Myocyte (in vitro differentiated cells): ENCODE measurements around the gene CDK9. TPM values are rescaled to one million over a fixed set of nuclear protein-coding genes. Genes with fewer than 3 reads are reported as not detected.
A peak's percentile ranks its signal among the peaks of the same experiment; 100 is the strongest.

ENCODE experiments used
- DNase-seq: peaks from one replicate; pipeline ENCODE4 v3.0.0-alpha.2; 2012; ENCODE audit warnings: low read depth
- total RNA-seq: library from RNA; depleted of rRNA; stranded (reverse); fragments of >200 nt; gene quantifications from 2 replicates; pipeline ENCODE4 v1.2.3, GENCODE V29; 2014

Gene CDK9
- total RNA-seq, 1 donor from 2014 or later = 71.1 TPM

DNA sequence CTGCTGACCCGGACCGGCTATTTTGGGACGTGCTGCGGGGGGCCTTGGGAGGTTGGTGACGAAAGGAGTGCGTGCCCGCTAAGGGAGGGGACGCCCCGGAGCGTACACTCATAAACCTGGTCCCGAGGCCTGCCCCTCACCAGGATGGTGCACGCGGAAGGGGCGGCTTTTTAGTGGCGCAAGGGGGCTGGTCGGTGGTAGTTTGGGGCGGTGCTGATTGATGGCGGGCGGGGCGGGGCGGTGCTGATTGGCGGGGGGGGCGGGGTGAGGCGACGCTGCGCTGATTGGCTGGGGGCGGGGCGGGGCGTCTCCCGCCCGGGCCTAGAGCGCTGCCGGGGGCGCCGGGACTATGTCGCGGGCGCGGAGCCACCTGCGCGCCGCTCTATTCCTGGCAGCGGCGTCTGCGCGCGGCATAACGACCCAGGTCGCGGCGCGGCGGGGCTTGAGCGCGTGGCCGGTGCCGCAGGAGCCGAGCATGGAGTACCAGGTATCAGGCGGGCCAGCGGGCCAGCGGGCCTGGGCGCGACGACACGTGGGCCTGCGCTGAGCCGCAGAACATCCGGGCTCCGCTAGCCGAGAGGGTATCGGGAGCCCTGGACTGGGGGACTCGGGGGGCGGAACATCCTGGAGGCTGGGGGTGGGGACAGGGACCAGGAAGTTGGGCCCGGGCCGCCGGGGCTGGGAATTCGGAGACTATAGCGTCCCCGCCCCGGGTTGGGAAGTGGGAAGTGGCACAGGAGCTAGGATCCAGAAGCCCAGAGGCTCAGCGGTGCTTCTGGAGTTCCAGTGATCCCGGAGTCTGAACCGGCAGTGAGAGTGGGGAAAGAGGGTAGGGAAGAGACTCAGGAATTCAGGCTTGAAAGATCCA lies 17.0 kb downstream of the CDK9 start, which contains the start of gene FPGS:
FPGS (plus strand) TSS at position 307 of the 868 bp plus-strand sequence; CDS start at position 350, 43 bp downstream.
- peak; percentile 93 for DNase-seq

DNA sequence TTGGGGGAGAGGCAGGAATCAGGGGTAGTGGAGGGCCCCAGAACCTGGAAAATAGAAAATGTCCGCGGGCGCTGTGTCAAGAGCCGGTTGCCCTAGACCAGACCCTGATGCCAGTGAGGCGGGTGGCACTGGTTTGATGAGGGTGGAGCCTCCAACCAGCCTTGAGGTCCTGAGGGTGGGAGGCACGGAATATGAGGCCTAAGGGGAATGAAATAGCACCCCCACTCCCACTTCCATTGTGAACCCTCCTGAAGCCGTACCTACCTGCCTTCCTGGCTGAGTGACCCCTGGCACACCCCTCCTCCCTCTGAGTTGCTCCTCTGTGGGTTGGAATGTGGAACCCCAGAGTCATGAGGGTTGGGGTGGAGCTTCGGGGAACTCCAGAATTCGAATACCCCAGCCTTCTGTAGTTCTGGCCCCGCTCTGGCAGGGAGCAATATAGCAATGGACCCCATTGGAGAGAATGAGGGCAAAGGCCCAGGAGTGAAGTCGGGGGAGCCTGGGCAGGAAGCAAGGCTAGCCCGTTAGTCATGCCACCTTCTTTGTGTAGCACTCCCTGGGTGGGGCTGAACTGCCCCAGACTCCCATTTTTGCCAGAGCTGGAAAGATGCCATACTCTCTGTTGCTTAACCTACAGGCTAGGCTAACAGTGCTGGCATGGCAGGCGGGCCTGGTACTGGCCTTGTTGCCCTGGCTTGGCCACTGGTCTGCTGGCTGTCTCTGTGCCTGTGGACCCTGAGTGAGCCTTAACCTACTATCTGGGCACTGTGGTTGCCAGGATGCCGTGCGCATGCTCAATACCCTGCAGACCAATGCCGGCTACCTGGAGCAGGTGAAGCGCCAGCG lies 17.9 kb downstream of the CDK9 start:
- peak; percentile 69 for DNase-seq

DNA sequence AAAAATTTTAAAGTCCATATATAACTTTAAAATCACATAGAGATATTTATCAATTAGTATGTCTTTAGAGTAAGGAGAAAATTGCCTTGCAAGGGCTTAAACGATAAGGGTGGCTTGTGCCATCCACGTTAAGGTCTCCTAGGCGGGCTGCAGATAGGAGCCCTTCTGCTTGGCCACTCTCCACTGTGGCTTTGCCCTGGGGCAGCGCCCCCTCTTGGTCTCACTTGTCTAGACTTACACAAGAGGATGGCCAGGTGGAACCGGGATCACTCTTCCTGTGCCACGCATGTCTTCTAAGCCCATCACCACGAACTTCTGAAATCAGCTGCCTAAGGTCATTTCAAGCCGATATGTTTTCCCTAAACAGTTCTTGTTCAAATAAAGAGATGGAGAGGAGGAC lies 19.8 kb downstream of the CDK9 start:
- DNase-seq = no peak

GRCh38 chr9:127806871-127807270 lies 21.0 kb downstream of the CDK9 start:
- DNase-seq = no peak

- no peak for DNase-seq
Observed at GRCh38 chr9:127808347-127809001, 22.6 kb downstream of the CDK9 start.

- peak; percentile 31 for DNase-seq
Observed at GRCh38 chr9:127809002-127809539, 23.2 kb downstream of the CDK9 start.

GRCh38 chr9:127809540-127810377 lies 23.9 kb downstream of the CDK9 start:
- no peak for DNase-seq

DNA sequence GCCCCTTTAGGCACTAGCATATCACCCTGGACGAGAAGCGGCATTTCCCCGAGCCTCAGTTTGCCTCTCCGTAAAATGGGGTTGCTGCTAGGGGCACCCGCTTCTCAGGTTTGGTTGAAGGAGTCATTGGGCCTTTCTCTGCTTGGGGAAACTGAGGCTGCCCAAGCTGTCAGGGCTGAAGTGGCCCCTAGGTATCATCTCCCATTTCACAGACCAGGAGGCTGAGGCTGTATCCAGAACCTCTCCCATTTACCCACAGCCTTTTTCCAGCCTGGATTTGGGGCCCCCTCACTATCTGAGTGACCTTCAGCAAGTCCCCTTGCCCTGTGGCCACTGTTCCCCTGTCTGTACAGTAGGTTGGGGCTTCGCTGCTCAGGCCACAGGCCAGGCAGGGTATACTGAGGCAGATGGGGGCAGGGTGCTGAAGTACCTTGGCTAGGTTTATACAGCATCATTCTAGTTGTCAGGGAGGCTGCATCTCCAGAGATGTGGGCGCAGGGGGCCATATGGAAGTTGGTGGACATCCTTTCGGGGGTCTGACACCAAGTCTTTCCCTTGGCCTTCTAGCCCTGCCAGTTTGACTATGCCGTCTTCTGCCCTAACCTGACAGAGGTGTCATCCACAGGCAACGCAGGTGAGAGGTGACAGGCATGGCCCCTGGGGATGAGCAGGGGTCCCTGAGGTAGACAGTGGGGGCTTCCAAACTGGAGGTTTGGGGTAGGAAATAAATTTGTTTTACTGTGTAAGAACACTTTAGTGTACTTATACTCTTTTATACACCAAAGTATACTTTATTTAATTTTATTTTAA lies 24.7 kb downstream of the CDK9 start:
- no peak for DNase-seq

GRCh38 chr9:127812011-127812410 lies 26.2 kb downstream of the CDK9 start:
- DNase-seq = no peak

GRCh38 chr9:127812936-127813675 lies 27.3 kb downstream of the CDK9 start:
- DNase-seq = no peak

DNA sequence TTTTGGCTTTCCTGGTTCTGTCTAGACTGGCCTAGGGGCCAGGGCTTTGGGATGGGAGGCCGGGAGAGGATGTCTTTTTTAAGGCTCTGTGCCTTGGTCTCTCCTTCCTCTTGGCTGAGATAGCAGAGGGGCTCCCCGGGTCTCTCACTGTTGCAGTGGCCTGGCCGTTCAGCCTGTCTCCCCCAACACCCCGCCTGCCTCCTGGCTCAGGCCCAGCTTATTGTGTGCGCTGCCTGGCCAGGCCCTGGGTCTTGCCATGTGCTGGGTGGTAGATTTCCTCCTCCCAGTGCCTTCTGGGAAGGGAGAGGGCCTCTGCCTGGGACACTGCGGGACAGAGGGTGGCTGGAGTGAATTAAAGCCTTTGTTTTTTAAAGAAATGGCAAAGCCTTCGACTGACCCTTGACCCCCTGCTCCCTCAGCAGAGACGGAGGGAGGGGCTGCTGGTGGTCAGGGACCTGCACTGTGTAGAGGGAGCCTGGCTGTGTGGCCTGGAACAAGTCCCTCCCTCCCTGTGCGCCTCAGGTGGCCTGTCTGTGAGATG lies 27.9 kb downstream of the CDK9 start:
- no peak for DNase-seq

GRCh38 chr9:127814619-127815511 lies 29.0 kb downstream of the CDK9 start:
- no peak for DNase-seq

- no peak for DNase-seq
Observed at GRCh38 chr9:127815512-127816361, 29.9 kb downstream of the CDK9 start.

DNA sequence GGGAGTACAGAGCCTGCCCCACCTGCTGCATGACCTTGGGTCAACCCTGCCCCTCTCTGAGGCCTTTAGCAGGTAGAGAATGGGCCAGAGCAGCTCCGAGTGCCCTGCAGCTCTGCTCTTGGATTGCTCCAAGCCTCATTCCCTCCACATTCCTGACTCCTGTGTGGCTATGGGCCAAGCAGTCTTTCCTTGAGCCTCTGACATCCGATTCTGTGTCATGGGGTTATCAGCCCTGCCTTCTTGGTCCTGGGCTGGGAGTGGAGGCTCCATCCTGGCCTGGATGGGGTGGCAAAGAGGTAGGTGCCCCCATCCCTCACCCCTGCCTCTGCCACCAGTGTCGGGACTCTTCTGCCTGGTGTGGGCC lies 30.5 kb downstream of the CDK9 start:
- no peak for DNase-seq

DNA sequence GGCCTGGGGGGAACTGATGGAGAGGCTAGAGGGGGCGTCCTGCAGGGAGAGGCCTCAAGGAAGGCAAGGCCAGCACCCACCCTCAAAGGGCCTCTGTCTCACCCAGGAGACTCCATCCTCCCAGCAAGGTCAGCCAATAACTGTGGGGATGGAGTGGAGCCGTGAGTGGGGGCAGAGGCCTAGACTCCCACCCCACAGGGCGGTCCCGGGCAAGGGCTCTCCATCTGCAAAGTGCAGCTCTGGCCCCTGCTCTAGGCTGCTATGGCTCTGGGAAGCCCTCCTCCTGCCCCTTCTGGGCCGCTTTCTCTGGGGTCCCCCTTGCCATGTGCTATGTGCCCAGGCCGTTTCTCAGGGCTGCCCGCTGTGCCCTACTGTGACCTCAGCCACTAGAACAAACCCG lies 30.9 kb downstream of the CDK9 start:
- DNase-seq = no peak

DNA sequence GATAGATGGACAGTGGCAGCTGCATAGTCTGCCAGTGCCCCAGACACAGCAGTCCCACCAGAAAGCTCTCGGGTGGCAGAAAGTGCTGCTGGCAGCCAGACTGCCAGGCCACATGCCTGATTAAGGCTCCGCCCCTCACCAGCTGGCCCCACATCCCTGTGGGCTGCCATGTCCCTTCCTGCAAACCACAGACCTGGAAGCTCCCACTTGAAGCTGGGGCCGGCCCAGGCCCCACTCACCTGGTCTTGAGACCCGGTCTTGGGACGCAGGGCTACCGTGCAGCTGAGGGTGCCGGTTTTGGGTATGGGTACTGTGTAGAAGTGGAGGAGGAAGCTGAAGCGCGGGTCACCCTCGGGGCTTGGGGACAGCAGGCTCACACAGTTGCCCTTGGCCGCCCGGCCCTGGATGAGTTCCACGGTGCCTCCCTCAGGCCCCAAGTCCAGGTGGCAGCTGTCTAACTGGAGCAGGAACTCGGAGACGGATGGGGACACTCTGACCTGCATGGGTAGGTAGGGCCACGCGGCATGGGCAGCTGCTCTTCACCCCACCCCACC lies 32.1 kb downstream of the CDK9 start:
- peak; percentile 97 for DNase-seq
